Keratinocyte (primary cell): ENCODE measurements around the gene C4B.
"Not testable (repeated sequence)": the region's sequence is repeated elsewhere in the genome, so short reads cannot be mapped to it uniquely, and the experiment has no call there.

Experiments used
- EZH2 ChIP-seq: IDR thresholded peaks from one replicate; pipeline ENCODE4 v1.6.1; 2012; ENCODE audit warnings: inconsistent platforms, mild to moderate bottlenecking, low read length, moderate library complexity
- TF ChIP-seq, protein P1 (sequence below), 3 experiments: IDR thresholded peaks in 1 of 3; conservative IDR thresholded peaks in 1 of 3; optimal IDR thresholded peaks in 1 of 3; 2 replicates in 2 of 3; 3 replicates in 1 of 3; pipeline versions ENCODE3 to v1.5.1; 2011; ENCODE audit warnings: low read length in 3 of 3, mild to moderate bottlenecking in 3 of 3, moderate library complexity in 2 of 3, control low read depth in 1 of 3, inconsistent platforms in 1 of 3; ENCODE audit not compliant: insufficient read depth in 2 of 3; ENCODE audit errors: extremely low read depth in 1 of 3

DNA sequence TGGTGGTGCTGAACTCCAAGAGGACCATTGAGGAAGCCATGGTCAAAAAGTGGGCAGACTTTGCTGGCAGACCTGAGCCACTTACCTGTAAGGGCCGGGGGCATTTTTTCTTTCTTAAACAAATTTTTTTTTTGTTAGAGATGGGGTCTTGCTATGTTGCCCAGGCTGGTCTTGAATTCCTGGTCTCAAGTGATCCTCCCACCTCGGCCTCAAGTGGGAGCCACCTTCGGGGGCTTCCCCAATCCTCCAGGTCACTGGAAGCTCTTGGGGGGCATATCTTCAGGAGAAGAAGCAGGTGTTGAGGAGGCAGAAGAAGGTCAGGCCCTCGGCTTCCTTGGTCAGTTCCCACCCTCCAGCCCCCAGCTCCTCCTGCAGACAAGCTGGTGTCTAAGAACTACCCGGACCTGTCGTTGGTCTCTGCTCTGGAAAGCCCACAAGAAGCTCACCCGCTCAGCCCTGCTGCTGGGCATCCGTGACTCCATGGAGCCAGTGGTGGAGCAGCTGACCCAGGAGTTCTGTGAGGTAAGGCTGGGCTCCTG lies 8.5 kb upstream of the C4B start:
- TF ChIP-seq, protein P1, sequence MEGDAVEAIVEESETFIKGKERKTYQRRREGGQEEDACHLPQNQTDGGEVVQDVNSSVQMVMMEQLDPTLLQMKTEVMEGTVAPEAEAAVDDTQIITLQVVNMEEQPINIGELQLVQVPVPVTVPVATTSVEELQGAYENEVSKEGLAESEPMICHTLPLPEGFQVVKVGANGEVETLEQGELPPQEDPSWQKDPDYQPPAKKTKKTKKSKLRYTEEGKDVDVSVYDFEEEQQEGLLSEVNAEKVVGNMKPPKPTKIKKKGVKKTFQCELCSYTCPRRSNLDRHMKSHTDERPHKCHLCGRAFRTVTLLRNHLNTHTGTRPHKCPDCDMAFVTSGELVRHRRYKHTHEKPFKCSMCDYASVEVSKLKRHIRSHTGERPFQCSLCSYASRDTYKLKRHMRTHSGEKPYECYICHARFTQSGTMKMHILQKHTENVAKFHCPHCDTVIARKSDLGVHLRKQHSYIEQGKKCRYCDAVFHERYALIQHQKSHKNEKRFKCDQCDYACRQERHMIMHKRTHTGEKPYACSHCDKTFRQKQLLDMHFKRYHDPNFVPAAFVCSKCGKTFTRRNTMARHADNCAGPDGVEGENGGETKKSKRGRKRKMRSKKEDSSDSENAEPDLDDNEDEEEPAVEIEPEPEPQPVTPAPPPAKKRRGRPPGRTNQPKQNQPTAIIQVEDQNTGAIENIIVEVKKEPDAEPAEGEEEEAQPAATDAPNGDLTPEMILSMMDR (optimal IDR thresholded peaks at IDR 0.05 in 1 of 3, IDR thresholded peaks at IDR 0.05 in 1 of 3, conservative IDR thresholded peaks at IDR 0.05 in 1 of 3; ENCODE audit: extremely low read depth in 1 of 3, insufficient read depth in 2 of 3, low read length in 3 of 3) = not testable (repeated sequence)
- TF ChIP-seq EZH2 = not testable (repeated sequence)
